Uterus (tissue), 4 donors: Measurements from ENCODE around the gene KCTD1. TPM values are rescaled to one million over a fixed set of nuclear protein-coding genes. Genes with fewer than 3 reads are reported as not detected.

Source experiments
- DNase-seq, 2 donors: peaks; one replicate each; pipeline ENCODE4 v3.0.0-alpha.2; 2019 to 2020
- H3K27ac ChIP-seq, 2 donors: fragments of 200-600 bp; sonication (generic); 1 replicate in 1 of 2; 2 replicates in 1 of 2; pipeline ENCODE4 v1.5.1; 2016 to 2018
- H3K27me3 ChIP-seq, 2 donors: fragments of 200-600 bp; sonication (generic); one replicate each; pipeline ENCODE4 v1.5.1; 2018 to 2019; ENCODE audit warnings: control low read depth in 1 of 2
- H3K36me3 ChIP-seq, 2 donors: fragments of 200-600 bp; sonication (generic); one replicate each; pipeline ENCODE4 v1.5.1; 2019; ENCODE audit warnings: control low read depth in 1 of 2
- H3K4me1 ChIP-seq, 2 donors: fragments of 200-600 bp; sonication (generic); one replicate each; pipeline ENCODE4 v1.5.1; 2018 to 2019; ENCODE audit warnings: control low read depth in 1 of 2
- H3K4me3 ChIP-seq, 2 donors: fragments of 200-600 bp; sonication (generic); 1 replicate in 1 of 2; 2 replicates in 1 of 2; pipeline ENCODE4 v1.5.1; 2018 to 2019; ENCODE audit warnings: mild to moderate bottlenecking in 1 of 2
- H3K9me3 ChIP-seq, 2 donors: fragments of 200-600 bp; sonication (generic); one replicate each; pipeline ENCODE4 v1.5.1; 2019; ENCODE audit warnings: control low read depth in 1 of 2
- POLR2A ChIP-seq, 2 donors: fragments of 450-650 bp; IDR thresholded peaks; one replicate each; pipeline ENCODE4 v1.6.1; 2016; ENCODE audit warnings: antibody characterized with exemption in 2 of 2, mild to moderate bottlenecking in 1 of 2, moderate library complexity in 1 of 2
- intact Hi-C: fragments of 100-400 bp; cut with DNase I; formaldehyde crosslinking; loops from one replicate; pipeline ENCODE4 v1.15.1; 2023; ENCODE audit warnings: low total_unique reads
- total RNA-seq, 4 donors: library from RNA; depleted of rRNA in 3 of 4; stranded (reverse); fragments of >200 nt in 3 of 4; gene quantifications; one replicate each; pipeline versions ENCODE4 v1.1.0 to v1.2.4, GENCODE V29; 2014 to 2023
- TF ChIP-seq, protein P1 (sequence below), 4 experiments: fragments of 200-600 bp in 2 of 4; fragments of 450-650 bp in 2 of 4; sonication (generic) in 2 of 4; IDR thresholded peaks; one replicate each; pipeline ENCODE4 v1.5.1; 2016 to 2019; ENCODE audit warnings: antibody characterized with exemption in 4 of 4, mild to moderate bottlenecking in 2 of 4, moderate library complexity in 1 of 4
- donor health status: DM: yes; HTN: yes; CAD: no.

Gene KCTD1
- total RNA-seq, 4 donors from 2014 or later: 1.2 to 41.3 (median 11.7) TPM

DNA sequence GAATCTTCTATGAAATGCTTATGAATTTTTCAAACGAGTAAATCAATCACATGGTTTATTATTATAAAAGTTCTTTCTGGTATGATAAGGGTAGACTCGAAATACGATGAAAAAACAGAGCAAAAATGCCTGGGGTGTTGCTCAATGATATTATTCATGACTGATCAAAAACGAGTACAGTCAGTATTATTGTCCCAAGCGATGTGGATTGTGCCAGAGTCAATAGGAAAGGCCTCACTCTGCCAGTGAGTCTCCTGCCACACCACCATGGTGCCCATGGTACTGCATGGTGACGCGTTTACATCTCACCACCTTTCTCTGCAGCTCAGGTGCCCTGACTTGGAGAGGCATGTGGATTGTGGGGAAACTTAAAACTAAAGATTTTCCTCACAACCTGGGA lies 58.5 kb downstream of the KCTD1 start:
- Histone ChIP-seq H3K36me3 (no peaks in the 10 kb centered on the region), H3K4me3 (no peak overlapping the region), H3K27ac (no peak overlapping the region), H3K27me3 (no peaks in the 10 kb centered on the region), H3K9me3 (no peaks in the 10 kb centered on the region), H3K4me1 (no peaks in the 10 kb centered on the region)
- DNase-seq: no peak
- TF ChIP-seq, protein P1, sequence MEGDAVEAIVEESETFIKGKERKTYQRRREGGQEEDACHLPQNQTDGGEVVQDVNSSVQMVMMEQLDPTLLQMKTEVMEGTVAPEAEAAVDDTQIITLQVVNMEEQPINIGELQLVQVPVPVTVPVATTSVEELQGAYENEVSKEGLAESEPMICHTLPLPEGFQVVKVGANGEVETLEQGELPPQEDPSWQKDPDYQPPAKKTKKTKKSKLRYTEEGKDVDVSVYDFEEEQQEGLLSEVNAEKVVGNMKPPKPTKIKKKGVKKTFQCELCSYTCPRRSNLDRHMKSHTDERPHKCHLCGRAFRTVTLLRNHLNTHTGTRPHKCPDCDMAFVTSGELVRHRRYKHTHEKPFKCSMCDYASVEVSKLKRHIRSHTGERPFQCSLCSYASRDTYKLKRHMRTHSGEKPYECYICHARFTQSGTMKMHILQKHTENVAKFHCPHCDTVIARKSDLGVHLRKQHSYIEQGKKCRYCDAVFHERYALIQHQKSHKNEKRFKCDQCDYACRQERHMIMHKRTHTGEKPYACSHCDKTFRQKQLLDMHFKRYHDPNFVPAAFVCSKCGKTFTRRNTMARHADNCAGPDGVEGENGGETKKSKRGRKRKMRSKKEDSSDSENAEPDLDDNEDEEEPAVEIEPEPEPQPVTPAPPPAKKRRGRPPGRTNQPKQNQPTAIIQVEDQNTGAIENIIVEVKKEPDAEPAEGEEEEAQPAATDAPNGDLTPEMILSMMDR (IDR thresholded peaks at IDR 0.05): no peak
- no peak for TF ChIP-seq POLR2A (IDR thresholded peaks at IDR 0.05)
- intact Hi-C loops: no loop called here

DNA sequence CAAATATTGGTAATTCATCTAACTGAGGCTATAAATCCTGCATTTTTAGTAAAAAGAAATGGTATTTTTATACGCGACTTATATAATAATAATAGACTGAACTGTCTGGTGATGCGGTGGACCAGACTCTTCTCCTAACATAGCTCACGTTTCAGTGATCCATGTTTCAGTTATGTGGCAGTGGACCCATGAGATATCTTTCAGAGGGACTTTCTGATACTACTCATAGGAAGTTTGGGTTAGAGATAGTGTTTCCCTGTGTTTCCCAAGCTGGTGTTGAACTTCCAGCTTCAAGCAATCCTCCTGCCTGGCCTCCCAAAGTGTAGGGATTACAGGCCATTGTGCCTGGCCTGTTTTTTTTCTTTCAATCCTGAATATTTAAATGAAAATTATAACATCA lies 59.2 kb downstream of the KCTD1 start:
- intact Hi-C loops: no loop called here
- no peak for DNase-seq
- no peaks in the 10 kb centered on the region for H3K4me1 ChIP-seq
- H3K9me3 ChIP-seq: no peaks in the 10 kb centered on the region
- no peaks in the 10 kb centered on the region for H3K36me3 ChIP-seq
- no peaks in the 10 kb centered on the region for H3K27me3 ChIP-seq
- no peak overlapping the region for H3K4me3 ChIP-seq
- H3K27ac ChIP-seq: no peak overlapping the region
- TF ChIP-seq POLR2A (IDR thresholded peaks at IDR 0.05): no peak

DNA sequence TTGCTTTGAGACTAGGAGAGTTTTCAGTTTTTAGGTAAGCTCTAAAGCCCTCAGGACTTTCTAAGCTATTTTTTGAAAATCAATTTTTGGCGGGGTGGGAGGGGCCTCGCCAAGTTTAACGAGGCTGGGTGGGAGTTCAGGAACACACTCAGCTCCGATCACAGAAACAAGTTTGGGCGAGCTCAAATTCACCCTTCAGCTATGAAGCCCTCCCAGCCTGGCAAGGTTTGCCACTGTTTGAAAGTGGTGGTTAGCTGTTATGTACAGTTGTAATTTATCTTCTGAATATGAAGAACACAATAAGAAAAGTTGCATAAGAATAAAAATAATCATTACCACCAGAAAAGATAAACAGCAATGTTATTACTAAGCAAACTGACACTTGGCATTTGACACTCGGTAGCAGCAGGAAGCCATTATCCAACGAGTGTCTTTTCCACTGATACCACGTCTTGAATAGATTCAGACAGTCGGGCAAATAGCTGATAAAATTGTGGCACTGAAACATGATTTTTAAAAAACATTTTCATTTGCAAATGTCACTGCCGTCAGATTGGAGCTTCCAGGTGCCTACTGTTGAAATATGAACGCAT lies 59.8 kb downstream of the KCTD1 start:
- Histone ChIP-seq H3K4me3 (no peak overlapping the region), H3K27ac (no peak overlapping the region), H3K27me3 (no peaks in the 10 kb centered on the region), H3K4me1 (no peaks in the 10 kb centered on the region), H3K36me3 (no peaks in the 10 kb centered on the region), H3K9me3 (no peaks in the 10 kb centered on the region)
- DNase-seq: no peak
- intact Hi-C loops: no loop called here
- TF ChIP-seq, protein P1 (IDR thresholded peaks at IDR 0.05): no peak

DNA sequence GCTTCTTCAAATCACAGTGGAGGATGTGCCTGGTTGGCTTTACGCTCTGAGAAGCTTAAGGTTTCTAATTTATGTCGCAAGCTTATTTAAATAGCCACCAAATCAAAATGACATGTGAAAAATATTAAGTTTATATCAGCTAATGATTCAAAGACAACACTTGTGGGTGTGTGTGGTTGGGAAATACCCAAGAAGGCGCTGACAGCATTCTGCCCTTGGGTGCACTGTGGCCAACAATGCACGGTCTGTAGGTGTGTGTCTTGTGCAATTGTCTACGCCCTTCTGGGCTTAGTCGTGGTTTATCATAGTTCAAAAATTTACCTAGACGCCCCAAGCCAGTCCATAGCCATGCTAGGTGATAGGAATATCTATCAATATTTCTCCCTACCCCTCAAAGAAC lies 60.9 kb downstream of the KCTD1 start:
- intact Hi-C loops: no loop called here
- no peak for TF ChIP-seq POLR2A (IDR thresholded peaks at IDR 0.05)
- TF ChIP-seq, protein P1 (IDR thresholded peaks at IDR 0.05): no peak

DNA sequence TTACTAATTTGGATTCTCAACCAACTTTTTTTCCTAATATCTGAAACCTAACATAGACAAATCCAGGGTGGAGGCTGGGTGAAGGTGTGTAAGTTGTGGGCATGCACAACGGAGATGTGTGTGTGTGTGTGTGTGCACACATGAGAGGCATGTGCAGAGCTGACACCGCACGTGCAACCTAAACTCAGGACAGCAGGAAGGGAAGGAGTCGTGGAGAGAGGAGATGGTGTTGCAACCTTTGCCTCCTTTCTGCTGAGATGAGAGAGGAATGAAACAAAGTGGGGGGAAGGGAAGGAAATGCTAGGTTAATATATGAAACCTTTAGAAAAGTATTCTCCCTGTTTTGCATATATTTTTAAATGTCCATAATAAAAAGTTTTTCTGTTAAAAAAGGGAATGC lies 64.7 kb downstream of the KCTD1 start:
- TF ChIP-seq POLR2A (IDR thresholded peaks at IDR 0.05): no peak
- TF ChIP-seq, protein P1 (IDR thresholded peaks at IDR 0.05): no peak
- DNase-seq: no peak

More for the DNA sequence above, 60.9 kb downstream of the KCTD1 start:
- Histone ChIP-seq H3K9me3 (no peaks in the 10 kb centered on the region), H3K27me3 (no peaks in the 10 kb centered on the region), H3K27ac (no peak overlapping the region), H3K4me1 (no peaks in the 10 kb centered on the region), H3K36me3 (no peaks in the 10 kb centered on the region), H3K4me3 (no peak overlapping the region)
- DNase-seq: no peak

DNA sequence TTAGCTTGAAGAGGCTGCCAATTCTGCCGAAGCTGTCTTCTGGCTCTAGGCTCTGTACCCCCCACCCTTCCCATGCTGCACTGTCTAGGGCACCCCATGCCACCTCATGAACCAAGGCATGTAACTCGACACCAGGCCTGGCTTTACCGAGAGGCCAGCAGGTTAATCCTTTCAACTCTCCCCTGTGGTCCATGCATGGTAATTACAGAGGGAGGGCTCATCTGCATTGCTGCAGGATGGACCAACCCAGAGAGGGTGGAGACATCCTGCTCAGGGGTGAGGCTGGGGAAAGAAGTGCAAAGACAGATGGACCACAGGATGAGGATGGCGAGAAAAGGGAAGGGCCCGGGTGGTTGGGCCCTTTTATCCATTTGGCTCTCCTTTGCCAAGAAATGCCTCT lies 65.8 kb downstream of the KCTD1 start:
- Histone ChIP-seq H3K4me3 (no peak overlapping the region), H3K36me3 (no peaks in the 10 kb centered on the region), H3K9me3 (no peaks in the 10 kb centered on the region), H3K27me3 (no peaks in the 10 kb centered on the region), H3K4me1 (no peaks in the 10 kb centered on the region), H3K27ac (no peak overlapping the region)
- intact Hi-C loops: no loop called here
- no peak for TF ChIP-seq POLR2A (IDR thresholded peaks at IDR 0.05)
- TF ChIP-seq, protein P1 (IDR thresholded peaks at IDR 0.05): no peak
- DNase-seq: no peak

More for the DNA sequence above, 64.7 kb downstream of the KCTD1 start:
- Histone ChIP-seq H3K27ac (no peak overlapping the region), H3K4me3 (no peak overlapping the region), H3K36me3 (no peaks in the 10 kb centered on the region), H3K9me3 (no peaks in the 10 kb centered on the region), H3K27me3 (no peaks in the 10 kb centered on the region), H3K4me1 (no peaks in the 10 kb centered on the region)
- intact Hi-C loops: no loop called here
